ENCODE measurements around the gene EXOC3L4. TPM values are rescaled to one million over a fixed set of nuclear protein-coding genes. Genes with fewer than 3 reads are reported as not detected.

Gene EXOC3L4
- polyA plus RNA-seq, 1 of the 3 experiments (the other 2 are of a cell fraction), result 0.46 TPM

GRCh38 chr14:103097244-103097993 is 2.9 kb downstream of the EXOC3L4 start:
- DNase-seq, result no peak
- H3K27ac ChIP-seq (ENCODE audit: low read depth in 2 of 2, low read length in 1 of 2), result no peak overlapping the region
- no peak for TF ChIP-seq EZH2phosphoT487 (IDR thresholded peaks at IDR 0.05; ENCODE audit: borderline replicate concordance, low read depth)
- TF ChIP-seq SIN3A (IDR thresholded peaks at IDR 0.05; ENCODE audit: borderline replicate concordance, low read depth, low read length), result no peak
- no peak for TF ChIP-seq RAD21 (IDR thresholded peaks at IDR 0.05; ENCODE audit: low read length)
- H4K20me1 ChIP-seq (ENCODE audit: insufficient read depth), result no peaks in the 10 kb centered on the region
- no peaks in the 10 kb centered on the region for H3K36me3 ChIP-seq (replicated peaks in 1 of 2; ENCODE audit: control insufficient read depth in 1 of 2, insufficient read depth in 2 of 2, low read length in 1 of 2)
- POLR2A ChIA-PET, result no interaction called here
- H3K4me2 ChIP-seq, result no peak overlapping the region
- H3K9me3 ChIP-seq, result no peaks in the 10 kb centered on the region
- peaks cover 2% of the 10 kb centered on the region for H3K27me3 ChIP-seq (ENCODE audit: insufficient read depth)
- H3K79me2 ChIP-seq (ENCODE audit: insufficient read depth), result no peaks in the 10 kb centered on the region
- H3K9ac ChIP-seq, result no peak overlapping the region
- no peak overlapping the region for H3K4me3 ChIP-seq (ENCODE audit: low read depth in 2 of 2, low read length in 1 of 2)
- CTCF ChIA-PET, result interaction anchor here (0.8 to 3.6 kb wide), 5 partner anchors 8 to 403 kb away, joined by 3 to 46 read pairs (median 7); no protein-coding TSS in a partner anchor
- whole genome bisulfite sequencing (ENCODE audit: low lambda C conversion rate), result 79% methylated on average over 22 of the region's 26 CpGs
- H3K4me1 ChIP-seq (ENCODE audit: control insufficient read depth in 1 of 2, insufficient read depth in 2 of 2, low read depth in 1 of 2, low read length in 1 of 2), result no peaks in the 10 kb centered on the region
- peaks cover 4% of the 10 kb centered on the region for H3F3A ChIP-seq (replicated peaks; ENCODE audit: insufficient read depth)
- no peak overlapping the region for H2AFZ ChIP-seq (ENCODE audit: low read depth)
- no peaks in the 10 kb centered on the region for H3K9me2 ChIP-seq

GRCh38 chr14:103097994-103098957 is 3.8 kb downstream of the EXOC3L4 start:
- no peak for TF ChIP-seq EZH2phosphoT487 (IDR thresholded peaks at IDR 0.05; ENCODE audit: borderline replicate concordance, low read depth)
- no peak for TF ChIP-seq FOXM1 (IDR thresholded peaks at IDR 0.05; ENCODE audit: low read depth)
- no peak for TF ChIP-seq RCOR1 (IDR thresholded peaks at IDR 0.05; ENCODE audit: low read length)
- TF ChIP-seq FOSL2 (IDR thresholded peaks at IDR 0.05; ENCODE audit: borderline replicate concordance, low read depth), result no peak
- TF ChIP-seq RFX5 (IDR thresholded peaks at IDR 0.05; ENCODE audit: low read length), result no peak
- no peak for TF ChIP-seq EP300 (IDR thresholded peaks at IDR 0.05; ENCODE audit: borderline replicate concordance in 1 of 2, low read depth in 1 of 2, low read length in 1 of 2)
- TF ChIP-seq ELF1 (IDR thresholded peaks at IDR 0.05), result no peak
- no peak for TF ChIP-seq GABPA (IDR thresholded peaks at IDR 0.05; ENCODE audit: low read depth)
- TF ChIP-seq SMC3 (IDR thresholded peaks at IDR 0.05; ENCODE audit: low read depth, low read length), result no peak
- TF ChIP-seq USF2 (IDR thresholded peaks at IDR 0.05; ENCODE audit: borderline replicate concordance, low read depth, low read length), result no peak
- no peak for TF ChIP-seq GATA2 (CRISPR knock-in tag; IDR thresholded peaks at IDR 0.05)
- no peaks in the 10 kb centered on the region for H3K36me3 ChIP-seq (replicated peaks in 1 of 2; ENCODE audit: control insufficient read depth in 1 of 2, insufficient read depth in 2 of 2, low read length in 1 of 2)
- H2AFZ ChIP-seq (ENCODE audit: low read depth), result no peak overlapping the region
- no peak for DNase-seq
- no peak overlapping the region for H3K4me3 ChIP-seq (ENCODE audit: low read depth in 2 of 2, low read length in 1 of 2)
- no peaks in the 10 kb centered on the region for H3K9me2 ChIP-seq
- no peak overlapping the region for H3K27ac ChIP-seq (ENCODE audit: low read depth in 2 of 2, low read length in 1 of 2)
- ChIA-PET CTCF (interaction anchor here (0.7 to 2.4 kb wide), 5 partner anchors 9 to 194 kb away, joined by 3 to 12 read pairs (median 3); no protein-coding TSS in a partner anchor), POLR2A (no interaction called here)
- no peaks in the 10 kb centered on the region; a peak in 1 of 4 replicates for H3K4me1 ChIP-seq (ENCODE audit: control insufficient read depth in 1 of 2, insufficient read depth in 2 of 2, low read depth in 1 of 2, low read length in 1 of 2)
- no peak overlapping the region for H3K4me2 ChIP-seq
- no peak overlapping the region for H3K9ac ChIP-seq
- peaks cover 4% of the 10 kb centered on the region for H3F3A ChIP-seq (replicated peaks; ENCODE audit: insufficient read depth)
- no peaks in the 10 kb centered on the region for H3K79me2 ChIP-seq (ENCODE audit: insufficient read depth)
- H3K27me3 ChIP-seq (ENCODE audit: insufficient read depth), result peaks cover 10% of the 10 kb centered on the region
- H4K20me1 ChIP-seq (ENCODE audit: insufficient read depth), result no peaks in the 10 kb centered on the region
- 78% methylated on average over 17 of the region's 31 CpGs for WGBS (ENCODE audit: low lambda C conversion rate)
- no peaks in the 10 kb centered on the region for H3K9me3 ChIP-seq

All from SK-N-SH (cell line).